Neural cell (in vitro differentiated cells): ENCODE measurements around the gene CDC34. TPM values are rescaled to one million over a fixed set of nuclear protein-coding genes. Genes with fewer than 3 reads are reported as not detected.

Experiments
- H2AFZ ChIP-seq: fragments of 200-600, 300-800 bp; sonication (generic), shearing (Covaris generic); 2 replicates; pipeline ENCODE4 v1.6.0; 2014; ENCODE audit warnings: low read depth, mild to moderate bottlenecking, antibody characterized with exemption, low read length, moderate library complexity
- H3F3A ChIP-seq: fragments of 200-600 bp; shearing (Covaris generic); 2 replicates; pipeline ENCODE4 v1.6.1; 2016; ENCODE audit warnings: mild to moderate bottlenecking, moderate library complexity, mixed read lengths, antibody characterized with exemption, low read length; ENCODE audit not compliant: insufficient read depth, poor library complexity, severe bottlenecking
- H3K27ac ChIP-seq: fragments of 200-600, 300-800 bp; sonication (generic), shearing (Covaris generic); 2 replicates; pipeline ENCODE4 v1.5.1; 2014; ENCODE audit warnings: mild to moderate bottlenecking, low read length, moderate library complexity
- H3K27me3 ChIP-seq: fragments of 300-800, 200-600 bp; sonication (generic), shearing (Covaris generic); 2 replicates; pipeline ENCODE4 v1.6.0; 2014; ENCODE audit warnings: mild to moderate bottlenecking, low read depth, low read length, moderate library complexity; ENCODE audit not compliant: insufficient read depth
- H3K36me3 ChIP-seq: fragments of 300-800, 200-600 bp; sonication (generic), shearing (Covaris generic); 2 replicates; pipeline ENCODE4 v1.5.1; 2014; ENCODE audit warnings: mild to moderate bottlenecking, antibody characterized with exemption, low read length, moderate library complexity; ENCODE audit not compliant: insufficient read depth
- H3K4me2 ChIP-seq: fragments of 300-800, 200-600 bp; sonication (generic), shearing (Covaris generic); 2 replicates; pipeline ENCODE4 v1.6.0; 2014; ENCODE audit warnings: mild to moderate bottlenecking, low read length
- H3K4me3 ChIP-seq: fragments of 300-800, 200-600 bp; sonication (generic), shearing (Covaris generic); 2 replicates; pipeline ENCODE4 v1.5.1; 2014; ENCODE audit warnings: mild to moderate bottlenecking, low read length, moderate library complexity
- H3K79me2 ChIP-seq: fragments of 200-600 bp; shearing (Covaris generic); replicated peaks from 2 replicates; pipeline ENCODE4 v1.6.0; 2014; ENCODE audit warnings: mild to moderate bottlenecking, low read length, moderate library complexity; ENCODE audit not compliant: insufficient read depth
- H3K9ac ChIP-seq: fragments of 300-800, 200-600 bp; sonication (generic), shearing (Covaris generic); 2 replicates; pipeline ENCODE4 v1.6.1; 2016; ENCODE audit warnings: mild to moderate bottlenecking, low read length, mixed read lengths
- H3K9me2 ChIP-seq: fragments of 200-600 bp; shearing (Covaris generic); 2 replicates; pipeline ENCODE4 v1.6.1; 2016; ENCODE audit warnings: mild to moderate bottlenecking, low read length, mixed read lengths; ENCODE audit not compliant: insufficient read depth
- H3K9me3 ChIP-seq: fragments of 200-600, 300-800 bp; sonication (generic), shearing (Covaris generic); 2 replicates; pipeline ENCODE4 v1.6.1; 2016; ENCODE audit warnings: mild to moderate bottlenecking, mixed run types, low read length, moderate library complexity, mixed read lengths
- H4K20me1 ChIP-seq: fragments of 200-600 bp; shearing (Covaris generic); 2 replicates; pipeline ENCODE4 v1.6.1; 2016; ENCODE audit warnings: mild to moderate bottlenecking, mixed run types; ENCODE audit not compliant: insufficient read depth
- EP300 ChIP-seq: fragments of 450-650 bp; conservative IDR thresholded peaks from 2 replicates; pipeline ENCODE4 v1.6.1; 2014; ENCODE audit warnings: antibody characterized with exemption, mild to moderate bottlenecking, moderate library complexity; ENCODE audit not compliant: poor library complexity, severe bottlenecking
- EZH2 ChIP-seq: fragments of 200-600, 300-800 bp; shearing (Covaris generic), sonication (generic); IDR thresholded peaks from 2 replicates; pipeline ENCODE4 v1.6.1; 2014; ENCODE audit warnings: antibody characterized with exemption, low read length, borderline replicate concordance, mild to moderate bottlenecking; ENCODE audit not compliant: insufficient read depth, poor library complexity, severe bottlenecking
- MXI1 ChIP-seq: fragments of 450-650 bp; conservative IDR thresholded peaks from 2 replicates; pipeline ENCODE4 v1.6.1; 2014; ENCODE audit warnings: antibody characterized with exemption, mild to moderate bottlenecking; ENCODE audit not compliant: poor library complexity, severe bottlenecking
- POLR2AphosphoS5 ChIP-seq: IDR thresholded peaks from 2 replicates; pipeline ENCODE4 v1.6.1; 2012
- RAD21 ChIP-seq: fragments of 450-650 bp; conservative IDR thresholded peaks from 2 replicates; pipeline ENCODE4 v1.6.1; 2014; ENCODE audit warnings: antibody characterized with exemption, mild to moderate bottlenecking, moderate library complexity
- SMC3 ChIP-seq: fragments of 450-650 bp; conservative IDR thresholded peaks from 2 replicates; pipeline ENCODE4 v1.6.1; 2014; ENCODE audit warnings: antibody characterized with exemption, mild to moderate bottlenecking, moderate library complexity; ENCODE audit not compliant: poor library complexity
- TAF1 ChIP-seq: IDR thresholded peaks from 2 replicates; pipeline ENCODE4 v1.6.1; 2012; ENCODE audit warnings: low read depth
- polyA plus RNA-seq: library from polyadenylated mRNA; depleted of rRNA; stranded (reverse); fragments of >200 nt; gene quantifications from 2 replicates; pipeline ENCODE4 v1.2.3, GENCODE V29; 2014
- TF ChIP-seq, protein P1 (sequence below): fragments of 450-650 bp; IDR thresholded peaks from 2 replicates; pipeline ENCODE4 v1.5.1; 2014; ENCODE audit warnings: antibody characterized with exemption, mild to moderate bottlenecking, moderate library complexity; ENCODE audit not compliant: poor library complexity, severe bottlenecking
- TF ChIP-seq, protein P2 (sequence below): IDR thresholded peaks from 2 replicates; pipeline ENCODE4 v1.6.1; 2012; ENCODE audit warnings: borderline replicate concordance

Gene CDC34
- polyA plus RNA-seq, 1 donor from 2014 or later = 155 TPM

DNA sequence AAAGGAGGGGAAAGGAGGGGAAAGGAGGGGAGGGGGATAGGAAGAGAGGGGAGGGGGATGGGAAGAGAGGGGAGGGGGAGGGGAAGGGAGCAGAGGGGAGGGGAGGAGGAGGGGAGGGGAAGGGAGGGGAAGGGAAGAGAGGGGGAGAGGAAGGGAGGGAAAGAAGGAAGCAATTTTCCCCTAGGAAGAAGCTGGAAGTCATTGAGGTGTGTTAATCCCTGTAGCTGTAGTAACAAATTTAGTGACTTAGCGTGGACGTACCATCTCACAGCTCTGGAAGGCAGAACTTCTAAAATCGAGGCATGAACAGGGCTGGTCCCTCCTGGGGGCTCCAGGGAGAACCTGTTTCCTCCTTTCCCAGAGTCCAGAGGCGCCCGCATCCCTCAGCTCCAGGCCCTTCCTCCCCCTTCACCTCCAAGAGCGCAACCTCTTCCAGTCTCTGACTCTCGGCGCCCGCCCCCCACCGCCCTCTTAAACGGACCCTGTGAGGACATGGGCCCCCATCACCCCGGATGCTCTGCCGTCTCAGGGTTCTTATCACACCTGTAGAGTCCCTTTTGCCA is 5.6 kb upstream of the CDC34 start:
- Histone ChIP-seq H3F3A (no peaks in the 10 kb centered on the region), H3K27me3 (no peaks in the 10 kb centered on the region), H3K4me3 (no peak overlapping the region), H3K9me3 (no peaks in the 10 kb centered on the region), H3K36me3 (no peaks in the 10 kb centered on the region), H2AFZ (no peak overlapping the region), H3K27ac (no peak overlapping the region), H3K9ac (no peak overlapping the region), H3K9me2 (no peaks in the 10 kb centered on the region), H3K4me2 (no peak overlapping the region), H4K20me1 (no peaks in the 10 kb centered on the region), H3K79me2 (no peaks in the 10 kb centered on the region)
- no peak for TF ChIP-seq TAF1
- TF ChIP-seq, protein P1, sequence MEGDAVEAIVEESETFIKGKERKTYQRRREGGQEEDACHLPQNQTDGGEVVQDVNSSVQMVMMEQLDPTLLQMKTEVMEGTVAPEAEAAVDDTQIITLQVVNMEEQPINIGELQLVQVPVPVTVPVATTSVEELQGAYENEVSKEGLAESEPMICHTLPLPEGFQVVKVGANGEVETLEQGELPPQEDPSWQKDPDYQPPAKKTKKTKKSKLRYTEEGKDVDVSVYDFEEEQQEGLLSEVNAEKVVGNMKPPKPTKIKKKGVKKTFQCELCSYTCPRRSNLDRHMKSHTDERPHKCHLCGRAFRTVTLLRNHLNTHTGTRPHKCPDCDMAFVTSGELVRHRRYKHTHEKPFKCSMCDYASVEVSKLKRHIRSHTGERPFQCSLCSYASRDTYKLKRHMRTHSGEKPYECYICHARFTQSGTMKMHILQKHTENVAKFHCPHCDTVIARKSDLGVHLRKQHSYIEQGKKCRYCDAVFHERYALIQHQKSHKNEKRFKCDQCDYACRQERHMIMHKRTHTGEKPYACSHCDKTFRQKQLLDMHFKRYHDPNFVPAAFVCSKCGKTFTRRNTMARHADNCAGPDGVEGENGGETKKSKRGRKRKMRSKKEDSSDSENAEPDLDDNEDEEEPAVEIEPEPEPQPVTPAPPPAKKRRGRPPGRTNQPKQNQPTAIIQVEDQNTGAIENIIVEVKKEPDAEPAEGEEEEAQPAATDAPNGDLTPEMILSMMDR = no peak
- TF ChIP-seq MXI1 = no peak

DNA sequence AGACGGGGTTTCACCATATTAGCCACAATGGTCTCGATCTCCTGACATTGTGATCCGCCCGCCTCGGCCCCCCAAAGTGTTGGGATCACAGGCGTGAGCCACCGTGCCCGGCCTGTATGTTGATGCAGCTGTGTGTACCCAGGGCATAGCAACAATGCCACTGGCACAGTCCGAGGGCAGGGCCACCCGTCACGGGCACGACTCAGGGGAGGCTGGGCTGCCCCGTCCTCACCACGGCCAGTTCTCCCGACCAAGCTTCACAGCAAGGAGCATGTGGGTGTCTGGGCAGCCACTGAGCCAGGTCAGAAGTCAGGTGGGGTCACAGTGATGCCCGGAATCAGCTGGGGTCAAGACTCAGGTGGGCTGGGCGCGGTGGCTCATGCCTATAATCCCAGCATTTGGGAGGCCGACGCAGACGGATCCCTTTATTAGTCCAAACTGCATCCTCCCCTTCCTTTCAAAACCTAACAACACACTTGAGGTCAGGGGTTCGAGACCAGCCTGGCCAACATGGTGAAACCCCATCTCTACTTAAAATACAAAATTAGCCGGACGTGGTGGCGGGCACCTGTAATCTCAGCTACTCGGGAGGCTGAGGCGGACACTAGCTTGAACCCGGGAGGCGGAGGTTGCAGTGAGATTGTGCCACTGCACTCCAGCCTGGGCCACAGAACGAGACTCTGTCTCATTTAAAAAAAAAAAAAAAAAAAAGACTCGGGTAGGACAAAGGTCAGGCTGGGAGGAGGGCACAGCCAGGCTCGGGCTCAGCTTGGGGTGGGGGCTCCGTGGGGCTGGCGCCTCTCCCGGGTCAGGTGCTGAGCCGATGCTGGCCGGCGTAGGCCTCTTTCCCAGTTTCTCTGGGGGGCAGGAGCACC is 1.2 kb upstream of the CDC34 start:
- Histone ChIP-seq H3K9ac (peak overlapping the region; percentile 89), H3K27ac (peak overlapping the region; percentile 87), H3K27me3 (no peaks in the 10 kb centered on the region), H3K4me3 (peak overlapping the region; percentile 77), H3K79me2 (peaks cover 29% of the 10 kb centered on the region), H3K36me3 (no peaks in the 10 kb centered on the region), H2AFZ (peak overlapping the region; percentile 27), H3K4me2 (no peak overlapping the region), H3K9me2 (no peaks in the 10 kb centered on the region), H4K20me1 (peaks cover 16% of the 10 kb centered on the region), H3F3A (no peaks in the 10 kb centered on the region), H3K9me3 (no peaks in the 10 kb centered on the region)
- TF ChIP-seq, protein P2, sequence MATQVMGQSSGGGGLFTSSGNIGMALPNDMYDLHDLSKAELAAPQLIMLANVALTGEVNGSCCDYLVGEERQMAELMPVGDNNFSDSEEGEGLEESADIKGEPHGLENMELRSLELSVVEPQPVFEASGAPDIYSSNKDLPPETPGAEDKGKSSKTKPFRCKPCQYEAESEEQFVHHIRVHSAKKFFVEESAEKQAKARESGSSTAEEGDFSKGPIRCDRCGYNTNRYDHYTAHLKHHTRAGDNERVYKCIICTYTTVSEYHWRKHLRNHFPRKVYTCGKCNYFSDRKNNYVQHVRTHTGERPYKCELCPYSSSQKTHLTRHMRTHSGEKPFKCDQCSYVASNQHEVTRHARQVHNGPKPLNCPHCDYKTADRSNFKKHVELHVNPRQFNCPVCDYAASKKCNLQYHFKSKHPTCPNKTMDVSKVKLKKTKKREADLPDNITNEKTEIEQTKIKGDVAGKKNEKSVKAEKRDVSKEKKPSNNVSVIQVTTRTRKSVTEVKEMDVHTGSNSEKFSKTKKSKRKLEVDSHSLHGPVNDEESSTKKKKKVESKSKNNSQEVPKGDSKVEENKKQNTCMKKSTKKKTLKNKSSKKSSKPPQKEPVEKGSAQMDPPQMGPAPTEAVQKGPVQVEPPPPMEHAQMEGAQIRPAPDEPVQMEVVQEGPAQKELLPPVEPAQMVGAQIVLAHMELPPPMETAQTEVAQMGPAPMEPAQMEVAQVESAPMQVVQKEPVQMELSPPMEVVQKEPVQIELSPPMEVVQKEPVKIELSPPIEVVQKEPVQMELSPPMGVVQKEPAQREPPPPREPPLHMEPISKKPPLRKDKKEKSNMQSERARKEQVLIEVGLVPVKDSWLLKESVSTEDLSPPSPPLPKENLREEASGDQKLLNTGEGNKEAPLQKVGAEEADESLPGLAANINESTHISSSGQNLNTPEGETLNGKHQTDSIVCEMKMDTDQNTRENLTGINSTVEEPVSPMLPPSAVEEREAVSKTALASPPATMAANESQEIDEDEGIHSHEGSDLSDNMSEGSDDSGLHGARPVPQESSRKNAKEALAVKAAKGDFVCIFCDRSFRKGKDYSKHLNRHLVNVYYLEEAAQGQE = no peak
- TF ChIP-seq, protein P1 = no peak
- TF ChIP-seq EZH2 = no peak
- TF ChIP-seq MXI1 = no peak
- no peak for TF ChIP-seq EP300
- TF ChIP-seq RAD21 = no peak
- TF ChIP-seq SMC3 = no peak
- TF ChIP-seq POLR2AphosphoS5 = no peak
- TF ChIP-seq TAF1 = no peak
